RWPE2 (cell line): ENCODE measurements around the gene SPIRE1.

Experiments used
- ATAC-seq: fragments of 200-7000 bp; cut with Tn5 transposase; 3 replicates; pipeline ENCODE4 v1.9.1; 2021; ENCODE audit warnings: low read depth
- DNase-seq: peaks from one replicate; pipeline ENCODE4 v3.0.0-alpha.2; 2020; ENCODE audit warnings: low spot score
- H3K27ac ChIP-seq: fragments of 450-650 bp; 2 replicates; pipeline ENCODE4 v1.5.1; 2017; ENCODE audit warnings: mild to moderate bottlenecking; ENCODE audit not compliant: poor library complexity, severe bottlenecking
- H3K27me3 ChIP-seq: fragments of 250-450 bp; sonication (Bioruptor Pico); 2 replicates; pipeline ENCODE4 v1.5.1; 2021; ENCODE audit warnings: mild to moderate bottlenecking, moderate library complexity; ENCODE audit not compliant: insufficient read depth, poor library complexity, severe bottlenecking
- H3K36me3 ChIP-seq: fragments of 250-450 bp; sonication (Bioruptor Pico); 2 replicates; pipeline ENCODE4 v1.5.1; 2020; ENCODE audit warnings: low read depth, mild to moderate bottlenecking, moderate library complexity
- H3K4me1 ChIP-seq: fragments of 250-450 bp; sonication (Bioruptor Pico); 2 replicates; pipeline ENCODE4 v1.5.1; 2021; ENCODE audit warnings: mild to moderate bottlenecking, moderate library complexity; ENCODE audit not compliant: insufficient read depth, poor library complexity, severe bottlenecking
- H3K4me3 ChIP-seq: fragments of 250-450 bp; sonication (Bioruptor Pico); 2 replicates; pipeline ENCODE4 v1.5.1; 2021; ENCODE audit warnings: mild to moderate bottlenecking, moderate library complexity; ENCODE audit not compliant: severe bottlenecking
- H3K9me3 ChIP-seq: fragments of 250-450 bp; sonication (Bioruptor Pico); 2 replicates; pipeline ENCODE4 v1.5.1; 2021; ENCODE audit warnings: mild to moderate bottlenecking, moderate library complexity; ENCODE audit not compliant: severe bottlenecking
- CTCF ChIP-seq: fragments of 450-650 bp; IDR thresholded peaks from one replicate; pipeline ENCODE4 v1.5.1; 2017; ENCODE audit warnings: mild to moderate bottlenecking, moderate library complexity; ENCODE audit not compliant: poor library complexity, severe bottlenecking

The SPIRE1 gene

GRCh38 chr18:12479982-12480381 is 177.9 kb downstream of the SPIRE1 start:
- Histone ChIP-seq H3K9me3 (no peaks in the 10 kb centered on the region), H3K4me1 (no peaks in the 10 kb centered on the region), H3K27ac (no peak overlapping the region), H3K36me3 (peaks cover 18% of the 10 kb centered on the region), H3K4me3 (no peak overlapping the region), H3K27me3 (no peaks in the 10 kb centered on the region)
- DNase-seq (no peak), ATAC-seq (no peak)
- TF ChIP-seq CTCF, result no peak

- Histone ChIP-seq H3K36me3 (peaks cover 17% of the 10 kb centered on the region), H3K27me3 (no peaks in the 10 kb centered on the region), H3K4me3 (no peak overlapping the region), H3K4me1 (no peaks in the 10 kb centered on the region), H3K27ac (no peak overlapping the region), H3K9me3 (no peaks in the 10 kb centered on the region)
- no peak for TF ChIP-seq CTCF
- no peak for ATAC-seq
- DNase-seq, result no peak
Observed at GRCh38 chr18:12479536-12479935, 178.4 kb downstream of the SPIRE1 start.

GRCh38 chr18:12478269-12479047 is 179.4 kb downstream of the SPIRE1 start:
- peaks cover 11% of the 10 kb centered on the region for H3K36me3 ChIP-seq
- no peaks in the 10 kb centered on the region for H3K9me3 ChIP-seq
- no peaks in the 10 kb centered on the region for H3K27me3 ChIP-seq
- DNase-seq (no peak), ATAC-seq (no peak)
- no peak overlapping the region for H3K4me3 ChIP-seq
- no peak overlapping the region for H3K27ac ChIP-seq
- TF ChIP-seq CTCF, result no peak
- no peaks in the 10 kb centered on the region for H3K4me1 ChIP-seq

GRCh38 chr18:12477606-12478005 is 180.3 kb downstream of the SPIRE1 start:
- H3K4me1 ChIP-seq, result no peaks in the 10 kb centered on the region
- no peaks in the 10 kb centered on the region for H3K27me3 ChIP-seq
- no peak for TF ChIP-seq CTCF
- H3K27ac ChIP-seq, result no peak overlapping the region
- H3K4me3 ChIP-seq, result no peak overlapping the region
- H3K9me3 ChIP-seq, result no peaks in the 10 kb centered on the region
- ATAC-seq, result no peak
- H3K36me3 ChIP-seq, result peaks cover 8% of the 10 kb centered on the region
- DNase-seq, result no peak

- H3K36me3 ChIP-seq, result peaks cover 8% of the 10 kb centered on the region
- DNase-seq (no peak), ATAC-seq (no peak)
- H3K9me3 ChIP-seq, result no peaks in the 10 kb centered on the region
- no peak overlapping the region for H3K4me3 ChIP-seq
- no peaks in the 10 kb centered on the region for H3K27me3 ChIP-seq
- TF ChIP-seq CTCF, result no peak
- no peaks in the 10 kb centered on the region for H3K4me1 ChIP-seq
- H3K27ac ChIP-seq, result no peak overlapping the region
Observed at GRCh38 chr18:12476955-12477354, 181.0 kb downstream of the SPIRE1 start.
